Prostate gland (tissue), 2 donors: ENCODE data around the gene SEC23A. TPM values are rescaled to one million over a fixed set of nuclear protein-coding genes. Genes with fewer than 3 reads are reported as not detected.
"Not testable (repeated sequence)": the region's sequence is repeated elsewhere in the genome, so short reads cannot be mapped to it uniquely, and the experiment has no call there.

Experiments used
- DNase-seq: peaks from one replicate; pipeline ENCODE4 v3.0.0-alpha.2; 2019; ENCODE audit warnings: low spot score
- H3K27ac ChIP-seq, 2 donors: fragments of 200-600 bp; sonication (generic); 2 replicates each; pipeline ENCODE4 v1.5.1; 2017 to 2019
- H3K27me3 ChIP-seq: fragments of 200-600 bp; sonication (generic); replicated peaks from 2 replicates; pipeline ENCODE4 v1.5.1; 2019; ENCODE audit not compliant: insufficient read depth
- H3K36me3 ChIP-seq, 2 donors: fragments of 200-600 bp; sonication (generic); 1 replicate in 1 of 2; 2 replicates in 1 of 2; pipeline versions ENCODE4 v1.5.1 to v1.8.1; 2017 to 2019
- H3K4me1 ChIP-seq: fragments of 200-600 bp; sonication (generic); replicated peaks from 2 replicates; pipeline ENCODE4 v1.5.1; 2019
- H3K4me3 ChIP-seq, 2 donors: fragments of 200-600 bp; sonication (generic); 2 replicates each; pipeline ENCODE4 v1.5.1; 2017 to 2019
- H3K9me3 ChIP-seq: fragments of 200-600 bp; sonication (generic); 2 replicates; pipeline ENCODE4 v1.5.1; 2017
- CTCF ChIP-seq, 4 experiments: fragments of 200-600 bp in 2 of 4; fragments of 450-650 bp in 2 of 4; sonication (generic) in 2 of 4; IDR thresholded peaks; 1 replicate in 3 of 4; 2 replicates in 1 of 4; pipeline ENCODE4 v1.5.1; 2016 to 2019; ENCODE audit warnings: antibody characterized with exemption in 4 of 4, mild to moderate bottlenecking in 2 of 4, moderate library complexity in 2 of 4
- POLR2A ChIP-seq: fragments of 450-650 bp; IDR thresholded peaks from one replicate; pipeline ENCODE4 v1.6.1; 2016; ENCODE audit warnings: antibody characterized with exemption, mild to moderate bottlenecking
- POLR2AphosphoS5 ChIP-seq: sonication (generic); formaldehyde crosslinking; IDR thresholded peaks from one replicate; pipeline ENCODE4 v1.6.1; 2017; ENCODE audit warnings: antibody characterized with exemption
- WGBS: methylation state at CpG from one replicate; pipeline ENCODE4 v1.1.5; 2018; 5-methylcytosine and 5-hydroxymethylcytosine counted together
- intact Hi-C: fragments of 100-400 bp; cut with DNase I; formaldehyde crosslinking; loops from one replicate; pipeline ENCODE4 v1.14.2; 2022
- total RNA-seq, 2 donors: library from RNA; depleted of rRNA; stranded (reverse); fragments of >200 nt; gene quantifications; one replicate each; pipeline ENCODE4 v1.1.0, GENCODE V29; 2016

SEC23A gene
- total RNA-seq, 2 donors from 2014 or later = 54.7 to 102 TPM

GRCh38 chr14:39138440-39138839, 35.4 kb upstream of the SEC23A start:
- Histone ChIP-seq H3K9me3 (no peaks in the 10 kb centered on the region), H3K27ac (no peak overlapping the region), H3K4me3 (no peak overlapping the region), H3K36me3 (no peaks in the 10 kb centered on the region), H3K4me1 (no peaks in the 10 kb centered on the region), H3K27me3 (no peaks in the 10 kb centered on the region)
- intact Hi-C loops = no loop called here
- DNase-seq = no peak
- WGBS = 68% methylated on average over 1 of the region's 1 CpG
- TF ChIP-seq CTCF (IDR thresholded peaks at IDR 0.05) = no peak
- TF ChIP-seq POLR2A = no peak
- no peak for TF ChIP-seq POLR2AphosphoS5

- intact Hi-C loops, H3K36me3 ChIP-seq, H3K4me1 ChIP-seq, H3K9me3 ChIP-seq, H3K27ac ChIP-seq, H3K4me3 ChIP-seq, DNase-seq, H3K27me3 ChIP-seq: not testable (repeated sequence)
- WGBS = 84% methylated on average over 8 of the region's 8 CpGs
These were observed 34.8 kb upstream of the SEC23A start for GRCh38 chr14:39137835-39138234.

- Histone ChIP-seq H3K36me3 (no peaks in the 10 kb centered on the region), H3K27ac (peak overlapping the region; percentile 19 to 58)
- intact Hi-C loops = no loop called here
These were observed 19.5 kb upstream of the SEC23A start for GRCh38 chr14:39122330-39123138.

GRCh38 chr14:39114073-39114838, 11.2 kb upstream of the SEC23A start, which contains the start of gene GEMIN2:
Gene GEMIN2, plus strand, starts transcription at chr14:39114323. Its CDS starts 16 bp downstream, at chr14:39114339.
- Histone ChIP-seq H3K36me3 (no peaks in the 10 kb centered on the region), H3K4me1 (no peaks in the 10 kb centered on the region), H3K27ac (peak within 1 kb of the TSS; percentile 70 to 72), H3K9me3 (no peaks in the 10 kb centered on the region), H3K27me3 (no peaks in the 10 kb centered on the region), H3K4me3 (peak within 1 kb of the TSS; percentile 51 to 56)
- intact Hi-C loops = no loop called here
- WGBS = 0% methylated on average over 40 of the region's 40 CpGs
- peak; percentile 90 for DNase-seq
- TF ChIP-seq POLR2AphosphoS5 (peak; percentile 98), POLR2A (peak; percentile 58), CTCF (IDR thresholded peaks at IDR 0.05) (no peak)

More at GRCh38 chr14:39122330-39123138, 19.5 kb upstream of the SEC23A start:
- no peak overlapping the region for H3K4me3 ChIP-seq
- no peaks in the 10 kb centered on the region for H3K27me3 ChIP-seq
- 67% methylated on average over 3 of the region's 3 CpGs for WGBS
- DNase-seq = no peak
- no peaks in the 10 kb centered on the region for H3K4me1 ChIP-seq
- TF ChIP-seq POLR2A = no peak
- no peak for TF ChIP-seq POLR2AphosphoS5
- TF ChIP-seq CTCF (IDR thresholded peaks at IDR 0.05) = no peak
- H3K9me3 ChIP-seq = no peaks in the 10 kb centered on the region

GRCh38 chr14:39113685-39114072, 10.6 kb upstream of the SEC23A start:
- WGBS = 79% methylated on average over 3 of the region's 3 CpGs
- no peak for DNase-seq
- intact Hi-C loops = no loop called here
- Histone ChIP-seq H3K27me3 (no peaks in the 10 kb centered on the region), H3K4me3 (peak overlapping the region; percentile 51 to 56), H3K9me3 (no peaks in the 10 kb centered on the region), H3K4me1 (no peaks in the 10 kb centered on the region), H3K36me3 (no peaks in the 10 kb centered on the region), H3K27ac (peak overlapping the region; percentile 70 to 72)
- TF ChIP-seq CTCF (IDR thresholded peaks at IDR 0.05) = no peak
- no peak for TF ChIP-seq POLR2A
- no peak for TF ChIP-seq POLR2AphosphoS5
